22Rv1 (cell line): ENCODE data around the gene ADCY2.

ENCODE experiments used
- ZFX ChIP-seq: fragments of 450-650 bp; IDR thresholded peaks from 2 replicates; pipeline ENCODE4 v1.6.1; 2017; ENCODE audit warnings: antibody characterized with exemption, borderline replicate concordance
- TF ChIP-seq, protein P1 (sequence below): fragments of 450-650 bp; IDR thresholded peaks from 2 replicates; pipeline ENCODE4 v1.5.1; 2017; ENCODE audit warnings: mild to moderate bottlenecking

DNA sequence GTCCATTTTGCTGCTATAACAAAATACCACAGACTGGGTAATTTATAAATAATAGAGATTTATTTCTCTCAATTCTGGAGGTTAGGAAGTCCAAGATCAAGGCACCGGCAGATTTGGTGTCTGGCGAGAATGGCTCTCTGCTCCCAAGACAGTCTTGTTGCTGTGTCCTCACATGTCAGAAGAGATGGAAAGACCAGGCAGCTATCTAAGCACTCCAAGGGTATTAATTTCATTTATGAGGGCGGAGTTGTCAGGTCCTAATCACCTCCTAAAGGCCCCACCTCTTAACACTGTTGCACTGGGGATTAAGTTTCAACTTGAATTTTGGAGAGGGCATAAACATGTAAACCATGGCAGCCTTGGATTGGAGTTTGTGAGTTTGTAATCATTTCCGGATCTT is 30.3 kb downstream of the ADCY2 start:
- TF ChIP-seq, protein P1, sequence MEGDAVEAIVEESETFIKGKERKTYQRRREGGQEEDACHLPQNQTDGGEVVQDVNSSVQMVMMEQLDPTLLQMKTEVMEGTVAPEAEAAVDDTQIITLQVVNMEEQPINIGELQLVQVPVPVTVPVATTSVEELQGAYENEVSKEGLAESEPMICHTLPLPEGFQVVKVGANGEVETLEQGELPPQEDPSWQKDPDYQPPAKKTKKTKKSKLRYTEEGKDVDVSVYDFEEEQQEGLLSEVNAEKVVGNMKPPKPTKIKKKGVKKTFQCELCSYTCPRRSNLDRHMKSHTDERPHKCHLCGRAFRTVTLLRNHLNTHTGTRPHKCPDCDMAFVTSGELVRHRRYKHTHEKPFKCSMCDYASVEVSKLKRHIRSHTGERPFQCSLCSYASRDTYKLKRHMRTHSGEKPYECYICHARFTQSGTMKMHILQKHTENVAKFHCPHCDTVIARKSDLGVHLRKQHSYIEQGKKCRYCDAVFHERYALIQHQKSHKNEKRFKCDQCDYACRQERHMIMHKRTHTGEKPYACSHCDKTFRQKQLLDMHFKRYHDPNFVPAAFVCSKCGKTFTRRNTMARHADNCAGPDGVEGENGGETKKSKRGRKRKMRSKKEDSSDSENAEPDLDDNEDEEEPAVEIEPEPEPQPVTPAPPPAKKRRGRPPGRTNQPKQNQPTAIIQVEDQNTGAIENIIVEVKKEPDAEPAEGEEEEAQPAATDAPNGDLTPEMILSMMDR = no peak
- no peak for TF ChIP-seq ZFX
